Heart left ventricle (tissue), 16 donors: ENCODE measurements around the gene PLEKHA4. TPM values are rescaled to one million over a fixed set of nuclear protein-coding genes. Genes with fewer than 3 reads are reported as not detected.

Experiments used
- ATAC-seq, 4 donors: fragments of 200-7000 bp; cut with Tn5 transposase; one replicate each; pipeline ENCODE4 v1.9.1; 2020 to 2022; ENCODE audit warnings: moderate library complexity in 4 of 4, mild to moderate bottlenecking in 3 of 4, moderate number of reproducible peaks in 1 of 4
- DNase-seq, 5 donors: peaks; one replicate each; pipeline ENCODE4 v3.0.0-alpha.2; 2020
- H3K27ac ChIP-seq, 12 donors: fragments of 200-600 bp; sonication (generic) in 4 of 12; one replicate each; pipeline versions ENCODE4 v1.5.0 to v1.8.0; 2016 to 2022; ENCODE audit warnings: mild to moderate bottlenecking in 2 of 12
- H3K27me3 ChIP-seq, 9 donors: fragments of 200-600 bp; sonication (generic) in 2 of 9; one replicate each; pipeline versions ENCODE4 v1.5.1 to v1.8.0; 2016 to 2022; ENCODE audit warnings: mild to moderate bottlenecking in 3 of 9
- H3K36me3 ChIP-seq, 9 donors: fragments of 200-600 bp; sonication (generic) in 2 of 9; one replicate each; pipeline versions ENCODE4 v1.5.0 to v1.8.0; 2018 to 2022; ENCODE audit warnings: mild to moderate bottlenecking in 2 of 9
- H3K4me1 ChIP-seq, 12 donors: fragments of 200-600 bp; sonication (generic) in 4 of 12; one replicate each; pipeline versions ENCODE4 v1.5.0 to v1.8.0; 2016 to 2022; ENCODE audit warnings: mild to moderate bottlenecking in 3 of 12
- H3K4me3 ChIP-seq, 12 donors: fragments of 200-600 bp; sonication (generic) in 4 of 12; one replicate each; pipeline versions ENCODE4 v1.5.0 to v1.8.0; 2017 to 2022; ENCODE audit warnings: mild to moderate bottlenecking in 9 of 12, moderate library complexity in 4 of 12
- H3K9me3 ChIP-seq, 12 donors: fragments of 200-600 bp; sonication (generic) in 4 of 12; one replicate each; pipeline versions ENCODE4 v1.5.0 to v1.8.0; 2016 to 2022; ENCODE audit warnings: mild to moderate bottlenecking in 1 of 12
- CTCF ChIP-seq, 12 donors: fragments of 200-600 bp; sonication (generic) in 4 of 12; IDR thresholded peaks; one replicate each; pipeline versions ENCODE4 v1.5.0 to v1.8.0; 2018 to 2022; ENCODE audit warnings: antibody characterized with exemption in 12 of 12, mild to moderate bottlenecking in 5 of 12
- POLR2A ChIP-seq, 2 donors: fragments of 450-650 bp; IDR thresholded peaks; one replicate each; pipeline ENCODE4 v1.6.1; 2017; ENCODE audit warnings: antibody characterized with exemption in 2 of 2, mild to moderate bottlenecking in 2 of 2, moderate library complexity in 2 of 2
- WGBS, 4 donors: extraction: QIAGEN DNeasy Blood & Tissue Kit in 2 of 4; methylation state at CpG; one replicate each; pipeline versions ENCODE4 v1.1.5 to v1.1.7; 2013 to 2018; 5-methylcytosine and 5-hydroxymethylcytosine counted together
- intact Hi-C, 10 donors: fragments of 100-400 bp; cut with DNase I; formaldehyde crosslinking; loops; one replicate each; pipeline versions ENCODE4 v1.11.1 to v1.14.2; 2022
- polyA plus RNA-seq, 2 donors: library from polyadenylated mRNA; stranded (reverse); fragments of 200-250 nt; gene quantifications; one replicate each; pipeline ENCODE4 v1.2.3, GENCODE V29; 2013
- total RNA-seq, 9 donors: library from RNA; depleted of rRNA in 2 of 9; stranded (reverse); fragments of >200 nt in 2 of 9; fragmentation: NEBNext Ultra II Directional in 3 of 9; extraction: Animal tissue kit (Norgen Biotek cat#: 25700) in 3 of 9; gene quantifications; one replicate each; pipeline versions ENCODE4 v1.1.0 to v1.2.4, GENCODE V29; 2016 to 2023
- donor health status: ischemic (EF 13 %, LVEDD 7.1; RV severe dilation, severe dysfunction).
- donor health status: healthy with polysubstance abuse.
- donor health status: DM: no; HTN: yes; CAD: no.
- donor health status: DM: no; HTN: no; CAD: no.
- donor health status: ischemic (EF 25% LVEDD 6.9; RV normal size, moderate dysfunction).
- donor health status: ischemic (EF 25% LVEDD 5.7; RV mildly dilated, moderate dysfunction).
- donor health status: healthy.
- donor health status: DM: yes; HTN: yes; CAD: no.
- donor health status: ischemic (EF 35%, LVEDD 5.7; RV mildly dilated, moderate dysfunction).
- donor health status: nonischemic (EF 11% LVEDD 7.7; RV severe dilation, severe dysfunction).
- donor health status: DM: yes; HTN: yes; CAD: no.
- donor health status: PGD.
- donor health status: ischemic (EF 29% LVEDD 5.4; RV normal size, mild dysfunction).
- donor health status: nonischemic (EF 23%, LVEDD 6.1; RV moderate dilation, normal function).

The PLEKHA4 gene
- total and polyA plus RNA-seq, 11 donors: 7.5 to 66.9 (median 28.6) TPM

GRCh38 chr19:48837051-48837524 lies 31.3 kb downstream of the PLEKHA4 start:
- peak; percentile 63 to 89 (median 82) for ATAC-seq

GRCh38 chr19:48836089-48837017 lies 32.1 kb downstream of the PLEKHA4 start, which contains the start of gene HSD17B14:
Gene HSD17B14, minus strand, starts transcription at chr19:48836491. Its CDS starts 80 bp downstream, at chr19:48836411.
- 8 to 13% (median 10%) methylated on average over 35 of the region's 35 CpGs for WGBS, 4 donors
- peak within 1 kb of the TSS in 11 of 12 donors; percentile 16 to 57 (median 47) for H3K4me3 ChIP-seq
- ATAC-seq: peak; percentile 18 to 34 (median 31)
- peak within 1 kb of the TSS in 9 of 12 donors; percentile 26 to 86 (median 67) for H3K27ac ChIP-seq
- no peaks in the 10 kb centered on the region for H3K9me3 ChIP-seq
- peaks cover 0 to 8% (median 3%) of the 10 kb centered on the region in 9 donors for H3K36me3 ChIP-seq
- TF ChIP-seq CTCF (IDR thresholded peaks at IDR 0.05) (peak in 6 of 12 donors; percentile 5 to 34 (median 28)), POLR2A (IDR thresholded peaks at IDR 0.05) (no peak)
- DNase-seq: no peak
- H3K27me3 ChIP-seq: peaks cover 0 to 4% (median 0%) of the 10 kb centered on the region in 9 donors
- intact Hi-C loops: loop anchor here in 8 of 10 donors (1.0 to 10.0 kb wide), 6 partner anchors 41 to 192 kb away; partner anchors contain the start of genes CA11 (in 6 of the 8) and NTN5 (in 4 of the 8)
- H3K4me1 ChIP-seq: peaks cover 0 to 19% (median 10%) of the 10 kb centered on the region in 12 donors

More at GRCh38 chr19:48837051-48837524, 31.3 kb downstream of the PLEKHA4 start:
- Histone ChIP-seq H3K9me3 (no peaks in the 10 kb centered on the region), H3K36me3 (peaks cover 0 to 6% (median 0%) of the 10 kb centered on the region in 9 donors), H3K4me3 (peak overlapping the region in 11 of 12 donors; percentile 16 to 57 (median 47)), H3K27me3 (peaks cover 0 to 4% (median 0%) of the 10 kb centered on the region in 9 donors), H3K4me1 (peaks cover 0 to 19% (median 10%) of the 10 kb centered on the region in 12 donors), H3K27ac (peak overlapping the region in 8 of 12 donors; percentile 26 to 86 (median 68))
- intact Hi-C loops: loop anchor here in 7 of 10 donors (2.0 to 10.0 kb wide), 5 partner anchors 42 to 192 kb away; partner anchors contain the start of genes CA11 (in 6 of the 7) and NTN5 (in 4 of the 7)
- 5 to 20% (median 11%) methylated on average over 10 to 29 of the region's 29 CpGs for WGBS, 4 donors
- TF ChIP-seq CTCF (IDR thresholded peaks at IDR 0.05): no peak
- TF ChIP-seq POLR2A (IDR thresholded peaks at IDR 0.05): no peak
- peak; percentile 85 to 89 (median 86) for DNase-seq

- intact Hi-C loops: loop anchor here in 9 of 10 donors (1.0 to 10.0 kb wide), 6 partner anchors 40 to 191 kb away; partner anchors contain the start of genes CA11 (in 6 of the 9) and NTN5 (in 4 of the 9)
- Histone ChIP-seq H3K27ac (peak overlapping the region in 7 of 12 donors; percentile 52 to 86 (median 69)), H3K36me3 (peaks cover 0 to 14% (median 5%) of the 10 kb centered on the region in 9 donors), H3K9me3 (no peaks in the 10 kb centered on the region), H3K4me3 (peak overlapping the region in 11 of 12 donors; percentile 2 to 57 (median 47)), H3K27me3 (peaks cover 0 to 4% (median 0%) of the 10 kb centered on the region in 9 donors), H3K4me1 (peaks cover 0 to 19% (median 10%) of the 10 kb centered on the region in 12 donors)
- ATAC-seq (peak; percentile 84 to 95 (median 94)), DNase-seq (peak; percentile 88 to 95 (median 91))
- peak; percentile 76 to 94 (median 88) for TF ChIP-seq CTCF (IDR thresholded peaks at IDR 0.05)
- no peak for TF ChIP-seq POLR2A (IDR thresholded peaks at IDR 0.05)
- 0 to 9% (median 4%) methylated on average over 10 to 12 of the region's 12 CpGs for WGBS, 4 donors
Measured at GRCh38 chr19:48835734-48836088, 32.7 kb downstream of the PLEKHA4 start.
